Uterus (tissue), 4 donors: ENCODE results near the gene MAIP1. TPM values are rescaled to one million over a fixed set of nuclear protein-coding genes. Genes with fewer than 3 reads are reported as not detected.

Experiments
- DNase-seq, 2 donors: peaks; one replicate each; pipeline ENCODE4 v3.0.0-alpha.2; 2019 to 2020
- H3K27ac ChIP-seq, 2 donors: fragments of 200-600 bp; sonication (generic); 1 replicate in 1 of 2; 2 replicates in 1 of 2; pipeline ENCODE4 v1.5.1; 2016 to 2018
- H3K27me3 ChIP-seq, 2 donors: fragments of 200-600 bp; sonication (generic); one replicate each; pipeline ENCODE4 v1.5.1; 2018 to 2019; ENCODE audit warnings: control low read depth in 1 of 2
- H3K36me3 ChIP-seq, 2 donors: fragments of 200-600 bp; sonication (generic); one replicate each; pipeline ENCODE4 v1.5.1; 2019; ENCODE audit warnings: control low read depth in 1 of 2
- H3K4me1 ChIP-seq, 2 donors: fragments of 200-600 bp; sonication (generic); one replicate each; pipeline ENCODE4 v1.5.1; 2018 to 2019; ENCODE audit warnings: control low read depth in 1 of 2
- H3K4me3 ChIP-seq, 2 donors: fragments of 200-600 bp; sonication (generic); 1 replicate in 1 of 2; 2 replicates in 1 of 2; pipeline ENCODE4 v1.5.1; 2018 to 2019; ENCODE audit warnings: mild to moderate bottlenecking in 1 of 2
- H3K9me3 ChIP-seq, 2 donors: fragments of 200-600 bp; sonication (generic); one replicate each; pipeline ENCODE4 v1.5.1; 2019; ENCODE audit warnings: control low read depth in 1 of 2
- POLR2A ChIP-seq, 2 donors: fragments of 450-650 bp; IDR thresholded peaks; one replicate each; pipeline ENCODE4 v1.6.1; 2016; ENCODE audit warnings: antibody characterized with exemption in 2 of 2, mild to moderate bottlenecking in 1 of 2, moderate library complexity in 1 of 2
- intact Hi-C: fragments of 100-400 bp; cut with DNase I; formaldehyde crosslinking; loops from one replicate; pipeline ENCODE4 v1.15.1; 2023; ENCODE audit warnings: low total_unique reads
- total RNA-seq, 4 donors: library from RNA; depleted of rRNA in 3 of 4; stranded (reverse); fragments of >200 nt in 3 of 4; gene quantifications; one replicate each; pipeline versions ENCODE4 v1.1.0 to v1.2.4, GENCODE V29; 2014 to 2023
- TF ChIP-seq, protein P1 (sequence below), 4 experiments: fragments of 200-600 bp in 2 of 4; fragments of 450-650 bp in 2 of 4; sonication (generic) in 2 of 4; IDR thresholded peaks; one replicate each; pipeline ENCODE4 v1.5.1; 2016 to 2019; ENCODE audit warnings: antibody characterized with exemption in 4 of 4, mild to moderate bottlenecking in 2 of 4, moderate library complexity in 1 of 4
- donor health status: DM: yes; HTN: yes; CAD: no.

MAIP1 gene
- total RNA-seq, 4 donors from 2014 or later: 14.9 to 44.1 (median 16.4) TPM

DNA sequence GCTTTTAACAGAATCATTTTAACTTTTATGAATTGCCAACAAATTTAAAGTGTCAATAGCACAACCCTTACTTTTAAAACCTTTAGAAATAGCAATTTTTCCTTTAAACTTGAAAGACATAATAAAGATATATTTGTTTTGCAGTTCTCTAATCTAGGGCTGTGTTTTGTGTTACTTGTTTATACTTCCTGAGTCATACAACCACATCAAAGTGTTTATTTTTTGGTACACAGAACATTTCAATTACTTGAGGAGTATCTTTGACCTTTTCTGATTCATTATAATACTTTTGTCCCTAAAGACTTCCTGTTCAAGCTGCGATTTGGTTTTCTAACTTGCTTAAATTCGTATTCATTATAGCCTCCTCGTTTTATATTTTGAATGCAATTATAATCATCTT lies 21.9 kb upstream of the MAIP1 start:
- no peak overlapping the region for H3K27ac ChIP-seq
- no peaks in the 10 kb centered on the region for H3K27me3 ChIP-seq
- no peak for DNase-seq
- TF ChIP-seq POLR2A (IDR thresholded peaks at IDR 0.05): no peak
- TF ChIP-seq, protein P1, sequence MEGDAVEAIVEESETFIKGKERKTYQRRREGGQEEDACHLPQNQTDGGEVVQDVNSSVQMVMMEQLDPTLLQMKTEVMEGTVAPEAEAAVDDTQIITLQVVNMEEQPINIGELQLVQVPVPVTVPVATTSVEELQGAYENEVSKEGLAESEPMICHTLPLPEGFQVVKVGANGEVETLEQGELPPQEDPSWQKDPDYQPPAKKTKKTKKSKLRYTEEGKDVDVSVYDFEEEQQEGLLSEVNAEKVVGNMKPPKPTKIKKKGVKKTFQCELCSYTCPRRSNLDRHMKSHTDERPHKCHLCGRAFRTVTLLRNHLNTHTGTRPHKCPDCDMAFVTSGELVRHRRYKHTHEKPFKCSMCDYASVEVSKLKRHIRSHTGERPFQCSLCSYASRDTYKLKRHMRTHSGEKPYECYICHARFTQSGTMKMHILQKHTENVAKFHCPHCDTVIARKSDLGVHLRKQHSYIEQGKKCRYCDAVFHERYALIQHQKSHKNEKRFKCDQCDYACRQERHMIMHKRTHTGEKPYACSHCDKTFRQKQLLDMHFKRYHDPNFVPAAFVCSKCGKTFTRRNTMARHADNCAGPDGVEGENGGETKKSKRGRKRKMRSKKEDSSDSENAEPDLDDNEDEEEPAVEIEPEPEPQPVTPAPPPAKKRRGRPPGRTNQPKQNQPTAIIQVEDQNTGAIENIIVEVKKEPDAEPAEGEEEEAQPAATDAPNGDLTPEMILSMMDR (IDR thresholded peaks at IDR 0.05): no peak
- H3K4me3 ChIP-seq: no peak overlapping the region
- no peaks in the 10 kb centered on the region for H3K4me1 ChIP-seq
- no peaks in the 10 kb centered on the region for H3K36me3 ChIP-seq
- intact Hi-C loops: no loop called here
- no peaks in the 10 kb centered on the region for H3K9me3 ChIP-seq

DNA sequence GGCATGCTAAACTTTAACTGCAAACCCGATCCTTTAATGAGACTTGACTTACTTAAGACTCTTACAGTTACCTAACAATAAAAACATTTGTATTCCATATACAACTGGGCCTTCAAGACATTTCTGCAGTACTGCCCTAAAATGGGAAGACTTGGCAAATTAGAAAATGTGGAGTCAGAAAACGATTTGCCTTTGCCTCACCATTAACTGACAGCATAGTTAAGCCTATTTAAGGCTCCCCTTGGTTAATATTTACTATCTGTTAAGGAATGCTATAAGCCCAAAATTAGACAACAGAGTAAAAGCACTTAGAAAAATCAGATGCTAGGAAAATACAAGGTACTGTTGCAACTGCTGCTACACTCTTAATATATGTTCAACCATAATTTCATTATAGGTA lies 18.8 kb upstream of the MAIP1 start:
- Histone ChIP-seq H3K27me3 (no peaks in the 10 kb centered on the region), H3K27ac (no peak overlapping the region), H3K4me1 (no peaks in the 10 kb centered on the region), H3K4me3 (no peak overlapping the region), H3K9me3 (no peaks in the 10 kb centered on the region), H3K36me3 (no peaks in the 10 kb centered on the region)
- intact Hi-C loops: no loop called here
- DNase-seq: no peak
- TF ChIP-seq POLR2A (IDR thresholded peaks at IDR 0.05): no peak
- TF ChIP-seq, protein P1 (IDR thresholded peaks at IDR 0.05): no peak

DNA sequence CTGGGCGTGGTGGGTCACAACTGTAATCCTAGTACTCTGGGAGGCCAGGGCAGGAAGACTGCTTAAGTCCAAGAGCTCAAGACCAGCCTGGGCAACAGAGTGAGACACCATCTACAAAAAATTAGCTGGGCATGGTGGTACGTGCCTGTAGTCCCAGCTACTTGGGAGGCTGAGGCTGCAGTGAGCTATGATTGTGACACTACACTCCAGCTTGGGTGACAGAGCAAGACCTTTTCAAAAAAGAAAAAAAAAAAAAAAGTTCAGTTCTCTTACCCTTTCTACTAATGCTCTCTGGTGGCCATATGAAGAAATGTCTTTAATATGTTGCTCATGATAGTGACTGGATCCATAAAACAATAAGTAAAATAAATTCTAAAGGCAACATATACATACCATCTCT lies 15.0 kb upstream of the MAIP1 start:
- H3K4me3 ChIP-seq: no peak overlapping the region
- TF ChIP-seq, protein P1 (IDR thresholded peaks at IDR 0.05): no peak
- no peak for TF ChIP-seq POLR2A (IDR thresholded peaks at IDR 0.05)
- no peaks in the 10 kb centered on the region for H3K4me1 ChIP-seq
- no peaks in the 10 kb centered on the region for H3K27me3 ChIP-seq
- H3K9me3 ChIP-seq: no peaks in the 10 kb centered on the region
- no peak for DNase-seq
- H3K36me3 ChIP-seq: no peaks in the 10 kb centered on the region
- intact Hi-C loops: no loop called here
- no peak overlapping the region for H3K27ac ChIP-seq

DNA sequence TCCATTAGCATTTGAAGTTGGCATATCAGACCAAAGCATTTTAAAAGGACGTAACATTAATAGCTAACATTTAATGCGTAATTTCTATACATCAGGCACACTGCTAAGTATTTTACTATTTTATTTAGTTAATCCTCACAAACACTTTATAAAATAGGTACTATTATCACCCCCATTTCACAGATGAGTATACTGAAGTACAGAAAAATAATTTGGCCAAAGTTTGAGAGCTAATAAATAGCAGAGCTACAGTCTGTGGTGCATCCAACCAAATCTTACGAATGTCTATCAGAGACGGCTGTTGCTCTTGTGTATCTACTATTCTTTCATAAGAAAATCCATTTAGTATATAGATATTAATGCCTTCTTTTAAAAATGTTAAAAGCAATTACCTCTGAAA lies 12.0 kb upstream of the MAIP1 start:
- TF ChIP-seq, protein P1 (IDR thresholded peaks at IDR 0.05): no peak
- no peak for TF ChIP-seq POLR2A (IDR thresholded peaks at IDR 0.05)
- no peak overlapping the region for H3K4me3 ChIP-seq
- H3K4me1 ChIP-seq: no peaks in the 10 kb centered on the region
- intact Hi-C loops: no loop called here
- no peaks in the 10 kb centered on the region for H3K9me3 ChIP-seq
- H3K27ac ChIP-seq: no peak overlapping the region
- H3K36me3 ChIP-seq: no peaks in the 10 kb centered on the region
- no peaks in the 10 kb centered on the region for H3K27me3 ChIP-seq
- DNase-seq: no peak

DNA sequence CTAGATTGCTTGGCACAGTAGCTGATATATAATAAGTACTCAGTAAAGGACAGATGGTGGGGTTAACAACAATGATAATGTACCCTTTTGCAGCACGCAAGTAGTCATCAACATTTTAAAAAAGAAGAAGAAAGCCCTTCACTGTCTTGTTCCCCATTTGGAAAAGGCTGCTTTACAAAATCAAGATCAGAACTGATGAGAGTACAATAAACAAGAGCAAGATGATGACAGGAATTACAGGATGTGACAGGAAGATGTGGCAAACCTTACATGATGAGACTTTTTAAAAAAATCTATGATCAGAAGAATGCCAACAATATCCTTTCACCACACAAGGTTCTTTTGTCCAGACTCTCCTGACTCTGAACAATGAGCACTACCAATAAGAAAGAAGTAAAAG lies 9.2 kb upstream of the MAIP1 start:
- Histone ChIP-seq H3K27me3 (no peaks in the 10 kb centered on the region), H3K36me3 (no peaks in the 10 kb centered on the region)

More for the DNA sequence above, 9.2 kb upstream of the MAIP1 start:
- intact Hi-C loops: no loop called here
- Histone ChIP-seq H3K9me3 (no peaks in the 10 kb centered on the region), H3K27ac (no peak overlapping the region), H3K4me1 (no peaks in the 10 kb centered on the region), H3K4me3 (no peak overlapping the region)
- no peak for TF ChIP-seq POLR2A (IDR thresholded peaks at IDR 0.05)
- TF ChIP-seq, protein P1 (IDR thresholded peaks at IDR 0.05): no peak
- DNase-seq: no peak
